IPS-18c (cell line): Measurements from ENCODE around the gene RPL26.
"Not testable (repeated sequence)": the region's sequence is repeated elsewhere in the genome, so short reads cannot be mapped to it uniquely, and the experiment has no call there.

ENCODE experiments used
- H3K4me3 ChIP-seq: 2 replicates; pipeline ENCODE4 v1.7.0; 2013; ENCODE audit warnings: low read depth, mild to moderate bottlenecking, low read length, moderate library complexity; ENCODE audit not compliant: insufficient read depth
- H3K9me3 ChIP-seq: one replicate; pipeline ENCODE4 v1.6.1; 2013; ENCODE audit warnings: mild to moderate bottlenecking, low read length, moderate library complexity; ENCODE audit not compliant: control insufficient read depth, insufficient read depth

Gene RPL26

DNA sequence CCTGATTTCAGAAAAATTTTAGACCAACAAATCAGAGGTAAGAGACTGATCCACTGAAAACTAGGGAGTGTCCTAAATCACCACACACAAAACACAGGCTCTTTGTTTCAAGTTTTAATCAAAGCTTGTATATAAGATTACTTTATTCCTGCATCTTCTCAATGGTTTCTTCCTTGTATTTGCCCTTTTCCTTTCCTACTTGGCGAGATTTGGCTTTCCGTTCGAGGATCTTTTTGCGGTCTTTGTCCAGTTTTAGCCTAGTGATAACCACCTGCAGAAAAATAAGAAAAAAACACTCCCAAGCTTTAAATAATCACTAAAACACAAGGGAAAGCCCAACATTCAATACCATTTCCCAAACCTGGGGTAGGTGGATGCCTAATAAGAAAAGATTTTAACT lies 5.6 kb downstream of the RPL26 start:
- Histone ChIP-seq H3K9me3 (peaks cover 3% of the 10 kb centered on the region), H3K4me3 (no peak overlapping the region)

DNA sequence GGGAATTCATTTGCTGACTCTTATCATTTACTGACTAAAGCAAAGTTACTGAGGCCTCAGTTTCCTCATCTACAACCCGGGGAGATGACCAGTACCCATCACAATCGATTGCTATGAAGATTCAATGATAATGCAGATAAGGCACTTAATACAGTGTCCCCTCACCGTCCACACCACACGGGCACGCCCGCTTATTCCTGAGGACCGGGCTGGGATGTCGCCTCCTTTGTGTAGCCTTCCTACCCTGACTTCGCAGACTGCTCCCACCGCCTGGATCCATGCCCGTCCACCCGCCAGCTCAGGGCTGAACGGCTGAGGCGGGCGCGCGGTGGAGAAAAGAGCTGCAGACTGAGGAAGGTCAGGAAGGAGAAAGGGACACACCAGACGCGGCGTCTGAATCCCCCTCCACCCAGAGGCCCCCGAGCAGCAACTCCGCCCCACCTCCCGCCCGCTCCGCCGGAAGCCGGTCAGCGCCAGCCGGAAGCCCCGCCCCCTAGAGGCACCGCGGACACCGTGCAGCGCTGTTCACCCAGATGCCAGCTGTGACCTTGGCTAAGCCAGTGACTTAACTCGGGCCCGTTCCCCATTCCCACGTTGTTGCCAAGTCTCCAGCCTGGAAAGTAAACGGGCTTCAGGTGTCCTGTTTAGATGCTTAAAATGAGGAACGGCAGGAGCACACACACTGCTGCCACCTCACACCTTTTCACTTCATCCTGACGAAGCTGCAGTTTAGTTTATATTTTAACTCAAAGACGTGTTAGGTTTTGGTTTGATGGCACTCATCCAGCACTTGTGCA lies 6.5 kb downstream of the RPL26 start, which contains the start of gene KRABD2:
TSS of gene KRABD2 (minus strand) at position 434 of the 797 bp plus-strand sequence.
- peak within 1 kb of the TSS; percentile 77 for H3K4me3 ChIP-seq
- peaks cover 3% of the 10 kb centered on the region for H3K9me3 ChIP-seq

DNA sequence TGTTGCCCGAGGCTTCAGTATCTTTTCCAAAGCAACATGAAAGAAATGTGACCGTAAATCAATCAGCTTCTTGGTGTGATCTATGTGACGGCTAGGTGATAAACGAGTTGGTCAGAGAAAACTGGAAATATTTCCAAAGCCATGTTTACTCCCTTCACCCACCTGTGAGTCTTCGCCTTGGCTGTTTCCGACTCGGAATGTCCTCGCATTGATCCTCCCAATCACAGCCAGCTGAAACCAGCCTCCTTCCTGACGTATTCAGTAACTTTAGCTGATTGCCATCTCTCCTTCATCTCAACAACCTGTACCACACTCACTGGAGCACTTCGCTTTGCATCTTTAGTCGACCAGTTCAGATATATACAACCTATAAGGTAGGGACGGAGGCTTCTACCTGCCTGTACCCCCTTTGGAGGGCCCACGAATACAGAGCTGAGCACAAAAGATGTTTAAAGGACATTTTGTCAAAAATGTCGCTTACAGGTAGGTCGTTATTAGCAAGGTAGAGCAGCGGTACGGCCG lies 7.2 kb downstream of the RPL26 start:
- Histone ChIP-seq H3K4me3 (peak overlapping the region; percentile 77), H3K9me3 (peaks cover 3% of the 10 kb centered on the region)

DNA sequence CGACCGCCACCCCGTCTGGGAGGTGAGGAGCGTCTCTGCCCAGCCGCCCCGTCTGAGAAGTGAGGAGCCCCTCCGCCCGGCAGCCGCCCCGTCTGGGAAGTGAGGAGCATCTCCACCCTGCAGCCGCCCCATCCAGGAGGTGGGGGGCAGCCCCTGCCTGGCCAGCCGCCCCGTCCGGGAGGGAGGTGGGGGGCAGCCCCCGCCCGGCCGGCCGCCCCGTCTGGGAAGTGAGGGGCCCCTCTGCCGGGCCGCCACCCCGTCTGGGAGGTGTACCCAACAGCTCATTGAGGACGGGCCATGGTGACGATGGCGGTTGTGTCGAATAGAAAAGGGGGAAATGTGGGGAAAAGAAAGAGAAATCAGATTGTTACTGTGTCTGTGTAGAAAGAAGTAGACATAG lies 9.1 kb downstream of the RPL26 start:
- H3K4me3 ChIP-seq, result not testable (repeated sequence)

DNA sequence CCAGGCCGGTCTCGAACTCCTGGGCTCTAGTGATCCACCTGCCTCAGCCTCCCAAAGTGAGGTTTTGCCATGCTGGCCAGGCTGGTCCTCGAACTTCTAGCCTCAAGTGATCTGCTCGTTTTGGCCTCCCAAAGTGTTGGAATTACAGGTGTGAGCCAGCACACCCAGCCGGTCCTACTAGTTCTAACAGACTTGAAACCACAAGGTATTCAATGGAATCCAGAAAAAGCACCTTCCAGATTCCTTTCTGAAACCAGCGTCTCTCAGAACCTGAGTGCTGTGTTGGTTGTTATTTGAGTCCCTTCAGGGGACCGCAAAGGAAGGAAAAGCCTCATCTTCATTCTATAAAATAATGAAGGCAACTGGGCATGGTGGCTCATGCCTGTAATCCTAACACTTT lies 10.6 kb downstream of the RPL26 start:
- H3K4me3 ChIP-seq, result no peak overlapping the region
- peaks cover 3% of the 10 kb centered on the region for H3K9me3 ChIP-seq

More for the DNA sequence above, 9.1 kb downstream of the RPL26 start:
- not testable (repeated sequence) for H3K9me3 ChIP-seq

DNA sequence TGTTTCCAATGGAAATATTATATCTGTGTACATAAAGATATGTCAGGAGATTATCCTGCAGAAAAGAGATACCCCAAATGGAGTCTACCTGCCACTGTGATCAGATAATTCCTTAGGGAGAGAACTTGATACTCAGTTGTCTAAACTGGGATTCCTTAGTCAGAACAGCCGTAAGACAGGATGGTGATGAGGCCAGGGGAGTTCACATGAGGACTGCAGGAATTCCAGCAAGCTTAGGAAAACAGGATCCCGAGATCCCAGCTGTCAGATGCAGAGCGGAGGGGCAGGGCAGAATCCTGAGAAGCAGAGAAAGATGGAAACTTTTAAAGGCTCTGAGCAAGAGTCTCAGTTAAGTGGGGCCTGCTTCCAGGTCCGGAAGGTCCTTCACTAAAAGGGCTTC lies 11.2 kb downstream of the RPL26 start:
- Histone ChIP-seq H3K4me3 (no peak overlapping the region), H3K9me3 (peaks cover 3% of the 10 kb centered on the region)

DNA sequence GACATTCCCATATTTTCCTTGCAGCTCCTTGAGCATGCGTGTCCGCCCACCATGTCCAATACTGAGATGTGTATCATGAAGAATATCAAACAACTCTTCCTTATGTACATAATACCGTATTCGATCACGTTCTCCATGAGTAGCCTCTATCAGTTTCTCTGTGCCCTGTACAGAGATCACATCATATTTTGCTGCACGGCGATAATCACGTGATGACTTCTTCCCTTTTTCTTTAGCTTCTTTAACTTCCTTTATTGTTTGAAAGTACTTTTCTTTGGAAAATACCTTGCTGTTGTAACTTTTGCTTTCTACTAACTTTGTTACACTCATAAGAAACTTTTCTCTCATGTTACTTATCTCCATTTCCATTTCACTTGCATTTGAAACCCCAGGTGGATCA lies 13.0 kb downstream of the RPL26 start:
- no peaks in the 10 kb centered on the region for H3K9me3 ChIP-seq
- no peak overlapping the region for H3K4me3 ChIP-seq

DNA sequence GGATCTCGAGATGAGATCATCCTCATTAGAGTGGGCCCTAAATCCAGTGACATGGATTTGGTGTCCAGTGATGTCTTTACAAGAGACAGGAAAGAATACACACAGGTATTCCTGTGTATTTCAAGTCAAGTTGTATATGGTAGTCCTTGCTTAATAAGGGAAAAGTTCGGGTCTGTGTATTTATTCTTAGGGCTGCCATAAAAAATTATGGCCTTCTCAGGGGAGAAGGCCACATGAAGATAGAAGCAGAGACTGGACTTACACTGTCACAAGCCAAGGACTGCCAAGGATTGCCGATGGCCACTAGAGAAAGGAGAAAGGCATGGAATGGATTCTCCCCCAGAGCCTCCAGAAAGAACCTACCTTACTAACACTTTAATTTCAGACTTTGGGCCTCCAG lies 14.8 kb downstream of the RPL26 start:
- no peaks in the 10 kb centered on the region for H3K9me3 ChIP-seq
- H3K4me3 ChIP-seq, result no peak overlapping the region

DNA sequence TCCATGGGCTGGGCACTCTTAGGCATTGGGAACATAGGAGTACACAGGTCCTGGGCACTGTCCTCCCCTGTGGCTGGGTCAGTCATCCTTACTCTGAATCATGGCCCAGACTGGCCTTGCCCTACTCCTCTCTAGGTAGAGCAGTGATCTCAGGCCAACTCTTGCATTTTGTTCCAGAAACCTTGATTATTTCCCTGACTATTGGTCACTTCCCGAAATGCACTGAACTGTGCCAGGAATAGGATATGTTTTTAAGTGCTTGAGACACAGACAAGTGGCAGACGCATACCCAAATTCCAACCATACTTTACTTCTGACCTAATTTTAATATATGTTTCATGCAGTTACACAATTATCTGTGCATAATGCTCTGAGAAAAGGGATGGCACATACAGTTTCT lies 16.8 kb downstream of the RPL26 start:
- H3K4me3 ChIP-seq, result no peak overlapping the region
- H3K9me3 ChIP-seq, result no peaks in the 10 kb centered on the region

DNA sequence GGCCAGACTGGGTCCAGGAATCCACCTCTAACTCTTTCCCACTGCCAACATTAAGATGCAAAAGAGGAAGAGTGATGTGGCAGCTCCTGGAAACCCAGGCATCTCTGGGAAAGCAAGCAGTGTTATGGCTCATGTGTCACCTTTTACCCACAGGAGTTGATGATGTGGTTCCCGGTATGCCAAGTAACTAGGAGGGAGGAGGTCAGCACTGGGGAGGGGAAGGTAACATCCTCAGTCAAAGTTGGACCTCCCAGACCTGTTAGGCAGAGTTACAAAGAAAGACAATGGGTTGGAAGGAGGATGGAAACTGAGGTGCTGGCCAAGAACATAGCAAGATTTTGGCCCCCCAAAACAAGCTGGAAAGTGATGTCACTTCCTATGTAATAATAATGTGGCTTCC lies 17.9 kb downstream of the RPL26 start:
- Histone ChIP-seq H3K4me3 (no peak overlapping the region), H3K9me3 (no peaks in the 10 kb centered on the region)

DNA sequence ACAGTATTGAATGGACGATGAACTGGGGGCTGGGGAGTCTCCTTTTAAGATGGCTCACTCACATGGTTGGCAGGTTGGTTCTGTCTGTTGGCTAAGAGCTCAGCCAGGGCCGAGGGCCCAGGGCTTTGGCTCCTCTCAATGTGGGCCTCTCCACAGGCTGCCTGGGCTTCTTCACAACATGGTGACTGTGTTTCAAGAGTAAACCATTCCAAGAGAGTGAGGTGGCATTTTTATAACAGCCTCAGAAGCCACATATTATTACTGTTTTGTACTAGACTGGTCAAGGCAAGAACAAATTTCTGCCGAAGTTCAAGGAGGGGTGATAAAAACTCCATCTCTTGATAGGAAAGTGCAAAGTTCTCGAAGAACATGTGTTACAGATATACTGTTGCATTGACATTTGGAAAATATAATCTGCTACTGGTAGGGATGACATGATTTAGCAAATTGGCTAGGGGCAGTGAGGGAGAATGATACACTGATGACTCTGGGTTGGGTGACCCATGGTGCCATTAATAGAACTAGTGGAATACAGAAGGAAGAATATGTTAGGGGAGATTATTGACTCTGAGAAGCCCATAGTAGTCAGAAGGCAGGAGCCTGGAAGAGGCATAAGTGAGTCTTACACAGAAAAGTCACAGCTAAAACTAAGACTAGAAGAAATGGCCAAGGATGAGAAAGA lies 20.2 kb downstream of the RPL26 start:
- no peaks in the 10 kb centered on the region for H3K9me3 ChIP-seq
- H3K4me3 ChIP-seq, result no peak overlapping the region

DNA sequence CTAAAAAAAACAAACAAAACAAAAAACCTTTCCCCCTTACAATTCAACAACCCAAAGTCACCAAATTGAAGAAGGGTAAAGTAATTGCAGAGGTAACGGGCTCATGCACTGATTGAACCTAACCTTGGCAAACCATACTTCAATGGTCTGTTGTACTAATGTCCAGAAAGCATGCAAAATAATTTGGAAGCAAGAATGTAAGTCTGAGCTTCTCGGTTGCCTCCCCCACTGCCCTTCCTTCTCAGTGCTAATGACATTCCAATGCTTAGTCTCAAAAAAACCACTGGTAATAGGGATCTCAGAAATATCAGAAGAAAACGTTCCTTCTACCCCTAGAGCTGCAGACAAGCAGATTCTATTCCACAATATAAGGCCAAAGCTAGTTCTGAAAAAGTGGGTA lies 22.2 kb downstream of the RPL26 start:
- no peak overlapping the region for H3K4me3 ChIP-seq
- H3K9me3 ChIP-seq, result no peaks in the 10 kb centered on the region

DNA sequence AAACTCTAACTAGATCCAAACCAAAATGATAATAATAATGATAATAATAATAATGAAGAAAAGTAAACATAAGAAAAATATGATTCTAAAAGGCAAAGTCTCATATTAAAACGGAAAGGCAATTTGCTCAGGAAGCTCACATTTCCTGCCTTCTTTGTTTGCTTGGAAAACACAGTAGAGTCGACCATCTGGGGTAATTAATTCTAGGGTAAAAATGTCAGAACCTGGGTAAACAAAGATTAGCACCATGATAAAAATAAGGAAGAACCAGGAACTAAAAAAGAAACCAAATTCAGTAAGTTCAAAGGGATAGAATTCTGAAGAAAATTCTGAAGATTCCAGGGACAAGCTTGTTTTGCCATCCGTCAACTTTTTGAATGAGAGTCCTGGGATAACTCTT lies 22.7 kb downstream of the RPL26 start:
- no peaks in the 10 kb centered on the region for H3K9me3 ChIP-seq
- no peak overlapping the region for H3K4me3 ChIP-seq

DNA sequence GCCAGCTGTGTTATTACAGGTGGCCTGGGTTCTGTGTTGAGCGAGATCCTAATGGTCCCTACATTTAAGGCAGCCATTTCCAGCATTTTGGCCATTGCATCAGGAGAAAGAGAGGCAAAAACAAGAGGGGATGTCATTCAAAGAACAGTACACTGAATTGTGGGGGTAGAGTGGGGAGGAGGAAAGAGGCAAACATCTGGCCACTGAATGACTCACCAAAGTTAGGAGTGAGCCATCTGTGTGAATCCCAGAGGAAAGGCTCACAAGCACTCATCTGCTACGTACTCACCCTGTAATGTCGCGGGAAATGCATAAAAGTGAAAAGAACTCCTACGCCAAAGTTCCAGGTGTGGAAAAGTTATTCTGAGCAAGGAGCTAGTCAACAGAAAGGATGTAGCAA lies 23.2 kb downstream of the RPL26 start:
- H3K4me3 ChIP-seq, result no peak overlapping the region
- no peaks in the 10 kb centered on the region for H3K9me3 ChIP-seq

DNA sequence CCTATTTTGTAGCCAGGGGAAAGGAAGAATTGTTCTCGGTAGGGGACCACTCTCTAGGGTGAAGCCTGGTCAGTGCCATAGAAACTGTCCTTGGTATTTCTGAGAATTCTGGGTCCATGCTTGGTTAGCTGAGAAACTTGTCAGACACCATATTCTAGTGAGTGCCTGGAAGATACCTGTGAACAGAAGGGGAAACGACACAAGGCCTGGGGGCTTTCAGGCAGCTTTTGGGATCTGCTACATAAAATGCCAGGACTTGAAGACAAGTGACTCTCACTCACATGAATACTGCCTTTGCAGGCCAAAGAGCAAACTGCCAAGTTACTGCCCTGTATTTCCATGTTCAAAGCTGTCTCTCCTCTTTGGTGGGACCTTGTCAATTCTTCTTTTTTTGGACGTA lies 25.1 kb downstream of the RPL26 start:
- no peak overlapping the region for H3K4me3 ChIP-seq
- no peaks in the 10 kb centered on the region for H3K9me3 ChIP-seq

DNA sequence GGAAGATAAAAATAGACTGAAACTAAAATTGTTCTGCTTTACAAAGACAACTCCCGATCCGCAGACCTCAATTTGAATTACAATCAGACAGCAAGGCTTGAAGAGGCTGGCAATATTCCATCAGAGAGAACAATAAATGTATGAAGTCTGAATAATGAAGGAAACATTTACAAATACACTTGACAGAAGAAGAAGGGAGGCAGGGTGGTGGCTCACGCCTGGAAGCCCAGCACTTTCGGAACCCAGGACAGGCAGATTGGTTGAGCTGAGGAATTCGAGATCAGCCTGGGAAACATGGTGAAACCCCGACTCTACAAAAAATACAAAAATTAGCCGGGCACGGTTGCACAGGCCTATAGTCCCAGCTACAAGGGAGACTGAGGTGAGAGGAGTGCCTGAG lies 28.8 kb downstream of the RPL26 start:
- Histone ChIP-seq H3K9me3 (no peaks in the 10 kb centered on the region), H3K4me3 (no peak overlapping the region)

DNA sequence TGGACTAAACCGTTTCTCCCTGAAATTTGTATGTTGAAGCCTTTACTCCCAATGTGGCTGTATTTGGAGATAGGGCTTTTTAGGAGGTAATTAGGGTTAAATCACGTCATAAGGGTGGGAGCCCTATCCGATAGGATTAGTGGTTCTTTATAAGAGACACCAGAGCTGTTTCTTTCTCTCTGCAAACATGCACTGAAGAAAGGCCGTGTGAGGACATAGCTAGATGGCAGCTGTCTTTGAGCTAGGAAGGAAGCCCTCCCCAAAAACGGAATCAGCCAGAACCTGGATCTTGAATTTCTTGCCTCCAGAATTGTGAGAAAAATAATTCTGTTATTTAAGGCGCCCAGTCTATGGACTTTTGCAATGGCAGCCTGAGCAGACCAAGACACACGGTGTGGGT lies 29.3 kb downstream of the RPL26 start:
- no peaks in the 10 kb centered on the region for H3K9me3 ChIP-seq

DNA sequence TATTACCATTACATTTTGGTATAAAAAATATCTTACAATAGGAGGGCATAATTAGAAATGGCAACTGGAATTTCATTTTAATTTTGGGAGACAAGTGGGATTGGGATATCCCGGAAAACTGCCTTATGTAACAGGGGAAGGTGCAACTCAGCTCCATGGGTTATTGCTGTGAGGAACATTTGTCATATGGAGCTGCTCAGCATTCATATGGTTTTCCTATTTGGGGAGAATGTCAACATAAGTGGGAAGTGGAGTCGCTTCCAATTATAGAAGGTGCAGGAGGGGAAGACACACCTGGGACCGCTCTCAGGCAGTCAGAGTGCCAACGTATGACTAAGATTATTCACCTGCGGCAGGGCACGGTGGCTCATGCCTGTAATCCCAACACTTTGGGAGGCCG lies 32.7 kb downstream of the RPL26 start:
- Histone ChIP-seq H3K9me3 (no peaks in the 10 kb centered on the region), H3K4me3 (no peak overlapping the region)

More for the DNA sequence above, 29.3 kb downstream of the RPL26 start:
- H3K4me3 ChIP-seq, result no peak overlapping the region
